Measurements from ENCODE around the gene LRRC37A3.
"Not testable (repeated sequence)": the region's sequence is repeated elsewhere in the genome, so short reads cannot be mapped to it uniquely, and the experiment has no call there.

GRCh38 chr17:64932850-64933249 is 13.6 kb upstream of the LRRC37A3 start:
- not testable (repeated sequence) for TF ChIP-seq CTCF (conservative IDR thresholded peaks at IDR 0.05; ENCODE audit: low read length); EZH2phosphoT487 (IDR thresholded peaks at IDR 0.05; ENCODE audit: borderline replicate concordance)
